ENCODE data around the gene EXOC4.

The EXOC4 gene

DNA sequence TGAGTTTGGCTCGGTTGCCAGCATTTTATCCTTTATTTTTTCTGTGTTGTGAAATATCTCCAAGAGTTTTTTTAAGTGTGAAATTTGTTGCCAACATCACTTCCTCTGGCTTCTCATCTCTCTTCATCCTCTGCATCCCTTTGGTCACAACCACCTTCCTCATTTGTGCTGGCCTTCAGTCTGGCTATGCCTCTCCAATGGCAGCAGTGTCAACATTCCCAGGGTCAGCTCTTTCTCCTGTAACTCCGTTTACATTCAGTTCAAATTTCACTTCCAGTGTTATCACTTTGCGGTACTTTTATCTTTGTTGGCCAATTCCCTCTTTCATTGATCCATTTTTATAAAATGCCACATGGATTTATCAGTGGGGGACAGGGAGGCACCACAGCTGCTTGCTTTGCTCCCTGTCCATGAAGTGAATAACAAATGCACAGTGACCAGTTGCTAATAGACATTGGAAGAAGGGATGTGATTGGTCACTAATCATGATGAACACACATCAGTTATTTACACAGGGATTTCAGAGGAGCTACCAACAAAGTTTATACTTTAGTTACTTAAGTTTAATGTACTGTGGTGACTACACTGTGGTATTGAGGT lies 562.8 kb downstream of the EXOC4 start:
- no peak for DNase-seq

DNA sequence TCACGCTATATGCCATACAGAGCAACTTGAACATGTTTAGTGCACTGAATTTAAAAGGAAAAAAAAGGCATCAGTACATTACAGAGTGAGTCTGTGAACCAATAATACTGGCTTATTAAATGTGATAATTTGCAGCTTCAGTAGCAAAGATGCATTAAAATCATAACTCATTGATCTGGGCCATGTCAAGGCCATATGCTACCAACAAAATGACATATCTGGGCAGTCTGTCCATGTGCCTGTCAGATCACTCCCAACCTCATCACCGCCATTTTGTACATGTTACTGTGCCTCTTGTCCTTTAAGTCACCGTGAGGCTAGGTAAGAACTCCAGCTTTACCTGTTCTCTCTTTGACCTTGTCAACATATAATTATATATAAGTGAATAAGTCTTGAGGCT lies 566.8 kb downstream of the EXOC4 start:
- DNase-seq, result no peak

DNA sequence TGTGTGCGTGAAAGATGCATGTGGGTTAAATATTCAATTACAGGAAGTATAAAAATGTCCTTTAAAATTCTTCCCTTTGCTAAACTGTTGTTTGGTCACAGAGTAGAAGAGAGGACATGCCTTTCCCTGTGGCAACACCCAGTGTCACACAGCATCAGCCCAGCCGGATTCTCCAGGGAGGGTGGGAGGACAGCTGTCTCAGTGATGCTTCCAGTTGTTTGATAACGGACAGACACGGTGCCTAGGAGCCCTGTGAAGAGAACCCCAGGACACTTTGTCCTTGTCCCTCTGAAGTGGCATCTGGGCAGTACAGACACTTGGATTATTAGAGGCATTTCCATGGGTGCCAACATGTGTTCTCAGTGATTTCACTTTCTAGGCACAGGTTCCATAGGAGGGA lies 567.7 kb downstream of the EXOC4 start:
- DNase-seq, result no peak

DNA sequence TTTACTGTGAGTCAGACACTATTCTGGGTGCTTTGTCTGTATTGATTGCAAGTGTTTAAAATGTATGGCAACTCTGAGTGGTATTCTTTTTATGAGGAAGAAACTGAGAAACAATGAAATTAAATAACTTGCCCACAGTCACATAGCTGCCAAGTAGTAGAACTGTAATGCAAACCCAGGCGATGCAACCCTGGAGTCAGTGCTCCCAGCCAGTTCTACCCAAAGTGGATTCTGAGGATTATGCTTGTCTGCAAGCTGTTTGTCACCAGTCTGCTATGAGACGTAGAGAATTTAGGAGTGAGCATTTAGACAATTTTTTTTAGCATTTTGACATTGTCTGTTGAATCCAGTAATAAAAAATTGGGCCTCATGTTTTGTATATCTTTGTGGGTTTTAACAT lies 568.3 kb downstream of the EXOC4 start:
- DNase-seq, result no peak

DNA sequence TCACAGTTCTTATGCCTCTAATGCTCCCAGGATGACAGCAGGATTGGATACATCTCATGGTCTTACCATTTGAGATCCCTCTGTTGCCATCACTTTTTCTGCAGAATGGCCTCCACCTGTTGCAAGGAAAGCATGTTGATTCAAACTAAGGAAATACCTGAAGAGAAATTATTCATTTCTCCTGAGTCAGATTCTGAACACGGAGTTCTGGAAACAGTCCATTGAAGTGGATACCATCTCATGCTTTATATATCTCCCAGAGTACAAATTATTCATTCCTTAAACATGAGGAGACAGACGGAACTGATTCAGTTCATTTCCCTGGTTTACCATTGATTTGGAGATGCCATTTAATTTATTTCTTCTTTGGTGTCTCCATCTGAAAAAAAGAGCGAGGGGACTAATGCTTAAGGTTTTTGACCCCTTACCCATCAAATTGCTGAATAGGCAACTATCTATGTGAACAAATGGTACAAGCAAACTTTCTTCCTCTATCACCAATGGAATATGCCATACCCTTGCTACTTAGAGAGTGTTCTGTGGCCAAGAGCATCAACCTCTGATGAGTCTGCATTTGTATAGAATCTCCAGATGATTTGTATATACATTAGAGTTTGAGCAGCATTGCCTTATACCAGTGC lies 569.2 kb downstream of the EXOC4 start:
- no peak for DNase-seq

DNA sequence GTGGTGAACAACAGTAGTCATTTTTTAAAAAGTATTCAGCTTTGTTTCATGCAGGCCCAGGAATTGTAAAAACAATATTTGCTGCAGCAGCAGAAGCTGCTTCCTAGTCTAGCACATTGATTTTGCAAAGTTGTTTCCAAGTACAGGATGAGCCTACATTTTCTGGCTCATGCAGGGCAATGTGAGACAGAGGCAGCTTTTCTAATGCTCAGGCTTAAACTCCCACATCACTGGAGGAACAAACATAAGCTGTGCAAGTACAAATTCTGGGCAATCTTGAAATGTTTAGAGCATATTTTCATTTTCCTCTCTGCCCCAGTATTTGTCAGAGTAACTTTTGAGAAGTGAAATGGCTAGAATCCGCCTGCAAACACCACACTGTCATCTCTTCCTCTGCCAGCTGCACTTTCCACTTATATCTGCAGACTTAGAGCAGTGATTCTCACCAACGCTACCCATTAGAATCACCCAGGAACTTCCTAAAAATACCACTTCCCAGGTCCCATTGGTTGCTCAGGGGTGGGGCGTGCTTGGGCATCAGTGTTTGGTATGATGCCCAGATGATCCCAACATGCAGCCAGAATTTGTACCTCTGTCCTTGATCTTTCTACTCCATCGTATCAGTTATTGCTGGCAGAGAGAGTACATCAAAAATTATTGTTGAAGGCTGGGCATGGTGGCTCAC lies 570.1 kb downstream of the EXOC4 start:
- DNase-seq, result no peak

DNA sequence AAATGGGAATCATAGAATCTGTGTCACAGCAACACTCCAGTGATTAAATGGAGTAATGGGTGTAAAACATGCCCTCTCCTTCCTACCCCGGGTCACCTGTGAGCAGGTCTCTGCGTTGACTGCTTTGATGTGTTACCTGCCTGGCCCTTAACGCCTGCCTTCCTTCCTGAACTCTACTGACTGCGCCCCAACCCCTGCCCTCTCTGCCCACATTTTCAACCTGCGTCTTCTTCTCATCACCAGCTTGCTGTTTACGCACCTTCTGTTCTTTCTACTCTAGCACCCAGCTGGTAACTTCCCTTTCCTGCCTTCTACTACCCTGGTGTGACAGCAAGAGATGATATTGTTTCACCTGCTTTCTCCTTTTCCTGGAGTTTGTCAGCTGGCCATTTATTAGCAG lies 571.3 kb downstream of the EXOC4 start:
- no peak for DNase-seq

DNA sequence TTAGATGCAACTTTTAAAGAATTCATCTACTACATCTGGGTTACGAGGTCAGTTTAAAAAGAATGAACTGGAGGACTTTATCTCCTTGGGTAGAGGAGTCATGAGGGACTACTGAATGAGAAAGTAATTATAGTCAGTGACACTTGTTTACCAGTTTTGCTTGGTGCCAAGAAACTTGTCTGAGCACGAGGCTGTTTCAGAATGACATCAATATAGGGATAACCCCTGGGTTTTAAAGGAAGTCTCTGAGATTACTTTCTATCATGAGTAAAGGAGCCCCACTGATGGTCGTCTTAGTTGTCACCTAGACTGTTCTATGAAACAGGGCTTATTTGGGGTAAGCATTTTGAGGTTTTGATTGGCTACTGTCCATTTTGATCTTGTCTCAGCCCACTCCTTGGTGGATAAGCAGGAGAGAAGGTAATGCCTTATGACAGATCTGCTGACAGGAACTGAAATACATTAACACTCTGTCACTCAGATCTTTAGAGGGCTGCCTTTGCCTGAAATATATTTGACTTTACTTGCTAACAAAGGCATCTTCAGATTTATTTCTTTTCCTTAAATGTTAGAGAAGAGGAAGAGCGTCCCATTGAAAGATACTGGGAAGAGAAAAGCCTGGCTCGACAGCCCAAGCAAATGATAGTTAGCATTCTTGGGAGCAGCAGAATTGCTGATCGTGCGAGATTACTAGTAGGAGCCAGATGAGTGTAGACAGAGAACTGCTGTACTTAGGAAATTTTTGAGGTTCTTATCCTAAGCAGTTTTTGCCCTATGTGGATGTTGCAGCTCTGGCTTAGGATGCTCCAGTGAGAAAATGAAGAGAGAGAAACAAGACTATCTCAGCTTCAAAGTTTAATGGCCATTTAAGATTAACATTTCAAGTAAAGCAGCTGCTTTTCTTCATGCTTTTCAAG lies 575.1 kb downstream of the EXOC4 start:
- peak; percentile 19 for DNase-seq

DNA sequence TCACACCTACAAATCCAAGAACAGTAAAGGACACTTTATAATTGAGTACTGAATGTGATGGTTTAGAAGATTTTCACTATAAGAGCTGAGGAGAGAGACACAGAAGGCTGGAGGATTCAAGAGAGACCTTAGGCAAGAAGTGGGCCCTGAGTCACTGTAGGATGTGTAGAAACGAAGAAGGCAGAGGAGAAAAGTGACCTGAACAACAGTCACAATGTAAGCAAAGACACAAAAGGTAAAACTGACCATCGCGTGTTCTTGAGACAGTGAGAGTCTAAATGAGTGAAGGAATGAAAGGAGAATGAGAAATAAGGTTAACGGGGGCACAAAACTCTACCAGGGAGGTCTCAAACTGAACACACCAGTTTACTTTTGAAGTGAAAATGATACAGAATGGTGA lies 576.0 kb downstream of the EXOC4 start:
- DNase-seq, result no peak

DNA sequence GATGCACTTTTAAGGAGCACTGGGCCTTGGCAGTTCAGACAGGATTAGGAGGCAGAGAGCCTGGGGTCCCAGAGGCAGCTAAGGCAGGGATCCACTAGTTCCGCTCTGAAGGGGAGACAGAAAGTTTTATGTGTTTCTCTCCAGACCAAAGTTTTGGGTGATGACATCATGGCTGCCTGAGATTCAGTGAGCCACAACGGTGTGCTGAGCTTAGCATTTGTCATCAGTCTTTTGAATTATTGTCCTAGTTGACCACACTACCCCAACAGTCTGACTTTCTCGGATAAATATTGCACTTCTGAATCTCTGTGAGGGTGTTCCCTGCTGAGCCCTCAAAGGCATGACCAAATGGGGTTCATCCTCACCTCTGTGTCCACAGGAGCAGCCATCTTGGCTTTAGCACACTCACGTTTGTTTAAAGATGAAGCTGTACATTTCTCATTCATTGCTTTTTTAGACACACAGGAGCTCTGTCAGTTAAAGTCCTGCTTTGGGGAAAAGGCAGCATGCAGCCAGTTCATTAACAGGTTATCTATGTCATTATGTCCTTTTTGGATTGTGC lies 576.5 kb downstream of the EXOC4 start:
- no peak for DNase-seq

DNA sequence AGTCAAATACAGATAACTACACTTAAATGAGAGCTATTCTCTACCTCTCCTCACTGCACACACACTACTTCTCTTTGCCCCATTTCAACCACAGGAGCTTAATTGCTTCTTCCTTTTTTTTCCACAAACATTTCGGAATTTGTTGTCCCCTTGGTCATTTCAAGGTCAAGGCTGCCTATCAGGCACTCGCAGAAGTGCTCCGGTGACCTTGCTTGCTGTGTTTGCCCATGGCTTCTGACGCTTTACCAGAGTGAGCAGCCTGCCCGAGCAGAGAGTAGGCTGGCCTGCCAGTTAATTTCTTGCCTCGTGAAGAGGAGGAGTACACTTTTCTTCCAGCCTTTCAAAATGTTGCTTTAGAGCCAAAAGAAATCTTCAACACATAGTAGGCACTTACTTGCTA lies 577.2 kb downstream of the EXOC4 start:
- DNase-seq, result no peak

DNA sequence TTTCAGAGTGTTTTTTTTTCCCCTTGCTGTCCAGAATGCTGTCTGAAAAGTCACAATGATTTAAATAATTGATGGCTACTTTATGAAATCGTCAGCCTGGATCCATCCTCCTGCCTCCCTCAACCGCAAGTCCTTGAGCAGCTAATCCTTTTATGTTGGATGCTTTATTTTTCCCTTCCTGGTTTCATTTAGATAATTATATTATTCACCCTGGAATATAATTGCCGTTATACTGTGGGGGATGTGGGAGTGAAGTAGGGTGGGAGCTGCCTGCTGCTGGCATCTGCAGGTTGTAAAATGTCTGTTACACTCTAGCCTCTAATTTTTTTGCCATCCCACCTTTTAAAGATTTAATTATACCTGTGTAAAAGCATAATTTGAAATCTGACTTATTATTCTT lies 583.8 kb downstream of the EXOC4 start:
- DNase-seq, result peak; percentile 95

DNA sequence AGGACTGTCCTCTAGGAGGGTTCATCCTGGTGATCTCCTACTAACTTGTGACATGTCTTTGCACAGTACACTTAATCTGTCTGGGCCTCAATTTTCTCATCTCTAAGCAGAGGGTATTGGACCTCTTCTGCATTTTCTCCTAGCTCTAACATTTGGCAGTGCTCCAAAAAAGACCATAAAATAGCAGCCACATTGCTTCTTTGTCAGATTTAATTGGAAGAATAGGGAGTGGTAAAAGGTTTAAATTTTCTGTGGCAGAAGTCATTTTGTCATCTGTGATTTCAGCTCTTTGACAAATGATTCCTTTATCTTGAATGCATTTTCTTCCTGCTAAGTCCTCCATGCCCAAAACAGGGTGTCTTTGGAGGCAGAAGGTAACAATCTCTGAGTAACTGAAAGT lies 584.3 kb downstream of the EXOC4 start:
- DNase-seq, result peak; percentile 87

DNA sequence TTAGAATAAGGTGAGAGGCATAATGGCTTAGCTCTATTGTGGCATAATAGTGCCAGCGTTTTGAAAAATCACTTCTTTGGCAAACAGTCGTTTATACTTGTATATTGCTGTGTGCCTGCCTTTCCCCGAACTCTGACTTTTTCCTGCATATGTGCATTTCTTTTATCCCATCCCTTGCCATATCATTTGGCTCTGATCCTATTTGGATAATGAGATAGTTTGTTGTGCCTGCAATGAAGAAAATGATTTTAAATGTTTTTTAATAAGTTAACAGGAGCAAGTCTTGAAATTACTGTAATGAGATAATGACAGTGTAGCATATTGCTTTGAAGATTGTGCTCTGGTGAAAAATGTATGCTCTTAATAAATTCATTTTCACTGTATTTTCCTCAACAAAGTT lies 586.2 kb downstream of the EXOC4 start:
- DNase-seq, result no peak

DNA sequence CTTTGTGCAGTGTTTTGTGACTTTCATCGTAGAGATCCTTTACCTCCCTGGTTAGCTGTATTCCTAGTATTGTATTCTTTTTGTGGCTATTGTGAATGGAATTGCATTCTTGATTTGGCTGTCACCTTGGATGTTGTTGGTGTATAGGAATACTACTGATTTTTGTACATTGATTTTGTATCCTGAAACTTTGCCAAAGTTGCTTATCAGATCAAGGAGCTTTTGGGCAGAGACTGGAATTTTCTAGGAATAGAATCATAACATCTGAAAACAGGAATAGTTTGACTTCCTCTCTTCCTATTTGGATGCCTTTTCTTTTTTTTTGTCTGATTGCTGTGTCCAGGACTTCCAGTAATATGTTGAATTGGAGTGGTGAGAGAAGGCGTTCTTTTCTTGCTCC lies 590.5 kb downstream of the EXOC4 start:
- no peak for DNase-seq

DNA sequence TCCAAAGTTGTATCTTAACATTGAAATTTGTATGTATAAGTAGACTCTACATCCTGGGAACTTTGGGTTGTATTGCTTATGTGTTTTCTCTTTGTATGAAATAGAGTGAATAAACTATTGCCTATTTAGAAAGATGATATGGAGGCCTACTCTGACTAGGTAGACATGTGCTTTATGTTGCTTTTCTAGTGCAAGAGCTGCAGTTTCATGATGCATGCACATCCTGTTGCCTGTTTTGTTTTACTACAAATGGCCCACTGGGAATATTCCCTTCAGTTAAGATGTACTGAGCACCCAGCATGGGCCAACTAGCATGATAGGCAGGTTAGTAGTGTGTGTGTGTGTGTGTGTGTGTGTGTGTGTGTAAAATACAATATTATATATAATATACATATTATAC lies 592.1 kb downstream of the EXOC4 start:
- DNase-seq, result no peak

DNA sequence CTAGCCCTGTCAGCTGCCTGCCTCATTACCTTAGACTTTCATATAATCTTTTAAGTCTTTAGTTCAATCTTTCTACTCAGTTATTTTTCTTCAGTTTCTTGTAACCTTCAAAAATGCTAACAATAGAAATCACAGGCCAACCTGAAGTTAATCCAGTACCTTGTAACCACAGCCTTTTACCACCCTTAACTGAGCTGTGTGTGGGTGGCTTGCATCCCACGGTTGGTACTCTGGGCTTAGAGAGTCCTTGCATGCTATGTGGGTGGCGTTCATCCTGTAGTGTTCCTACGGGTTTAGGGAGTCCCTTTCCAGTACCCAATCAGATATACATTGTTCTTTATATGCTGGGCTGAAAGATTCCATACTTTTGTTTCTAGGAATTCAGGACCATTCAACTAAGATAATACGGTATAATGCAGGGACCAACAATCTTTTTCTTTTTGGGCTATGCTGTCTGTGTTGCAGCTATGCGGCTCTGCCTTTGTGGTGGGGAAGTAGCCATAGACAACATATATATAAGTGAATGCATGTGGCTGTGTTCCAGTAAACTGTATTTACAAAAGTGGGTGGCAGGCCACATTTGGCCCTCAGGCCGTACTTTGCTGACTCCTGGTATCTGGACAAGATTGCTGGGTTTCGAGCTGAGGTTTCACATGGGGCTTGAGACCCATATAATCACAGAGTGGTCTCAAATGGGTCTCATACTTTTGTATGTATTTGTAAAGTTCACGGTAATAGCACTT lies 593.5 kb downstream of the EXOC4 start:
- no peak for DNase-seq

DNA sequence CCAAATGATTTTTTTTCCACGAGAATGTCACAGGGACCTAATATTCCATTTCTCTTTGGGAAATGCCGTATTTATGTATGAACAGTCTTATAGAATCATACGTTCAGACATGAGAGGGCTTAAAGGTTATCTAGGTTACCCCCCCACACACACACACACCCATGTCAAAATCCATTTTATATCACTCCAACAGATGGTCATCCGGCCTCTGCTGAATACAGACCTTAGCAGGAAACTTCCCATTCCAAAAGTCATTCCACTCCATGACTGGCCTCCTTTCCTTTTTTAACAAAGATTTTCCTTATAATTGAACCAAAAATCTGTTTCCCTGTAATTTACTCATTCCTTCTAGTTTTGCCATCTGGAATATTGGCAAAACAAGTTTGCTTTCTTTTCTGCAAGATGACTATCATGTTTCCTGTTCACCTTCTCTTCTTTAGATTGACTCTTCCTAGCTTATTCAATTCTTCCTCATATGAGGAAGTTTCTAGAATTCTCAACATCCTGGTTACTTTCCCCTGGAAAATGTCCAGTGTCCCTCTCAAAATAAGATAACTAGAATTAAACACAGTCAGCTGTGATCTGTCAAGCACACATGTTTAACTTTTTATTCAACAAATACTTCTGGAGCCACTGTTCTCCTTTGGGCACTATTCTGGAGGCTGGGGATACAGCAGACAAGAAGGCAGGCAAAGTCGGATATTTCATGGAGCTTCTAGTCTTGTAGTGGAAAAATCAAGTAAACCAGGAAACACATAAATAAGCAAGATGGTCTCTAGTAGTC lies 597.8 kb downstream of the EXOC4 start:
- DNase-seq, result no peak

DNA sequence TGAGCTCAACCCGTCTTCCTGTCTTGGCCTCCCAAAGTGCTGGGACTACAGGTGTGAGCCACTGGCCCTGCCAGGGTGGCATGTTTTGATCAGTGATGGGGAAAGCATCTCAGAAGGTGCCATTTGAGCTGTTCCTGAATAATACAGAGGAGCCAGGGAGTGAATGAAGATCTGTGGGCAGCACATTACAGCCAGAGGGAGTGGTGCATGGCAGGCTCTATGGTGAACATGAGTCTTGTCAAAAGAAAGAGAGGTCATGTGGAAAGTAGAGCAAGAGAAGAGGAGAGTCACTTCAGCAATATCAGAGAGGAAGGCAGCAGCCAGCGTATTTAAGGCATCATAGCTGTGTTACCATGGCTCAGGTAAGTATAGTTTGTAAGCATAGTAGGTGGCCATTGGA lies 598.5 kb downstream of the EXOC4 start:
- DNase-seq, result no peak

DNA sequence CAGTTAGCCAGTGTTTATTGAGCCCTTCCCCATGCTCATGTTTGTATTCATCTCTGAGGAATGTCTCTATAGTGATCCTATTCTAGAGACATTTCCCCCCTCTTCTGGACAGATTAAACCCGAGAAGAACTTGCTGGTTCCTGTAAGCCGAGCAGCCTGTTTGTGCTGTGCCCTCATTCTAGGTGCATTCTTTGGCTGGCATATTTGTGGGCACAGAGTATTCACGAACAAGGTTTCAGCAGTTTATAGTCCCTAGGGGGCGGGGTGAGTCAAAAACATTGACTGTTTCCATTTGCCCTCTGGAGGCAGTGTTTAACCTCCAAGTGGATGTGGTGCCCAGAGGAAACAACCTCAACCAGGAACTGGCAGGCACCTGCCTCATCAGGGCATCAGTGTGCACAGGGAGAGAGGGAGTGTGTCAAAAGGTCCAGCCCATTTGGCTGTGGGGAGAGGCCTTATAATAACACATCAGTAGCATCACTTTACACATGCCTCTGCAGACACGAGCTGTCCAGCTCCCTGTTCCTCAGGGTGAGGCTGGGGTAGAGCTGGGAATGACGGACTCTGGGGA lies 600.9 kb downstream of the EXOC4 start:
- peak; percentile 54 for DNase-seq

DNA sequence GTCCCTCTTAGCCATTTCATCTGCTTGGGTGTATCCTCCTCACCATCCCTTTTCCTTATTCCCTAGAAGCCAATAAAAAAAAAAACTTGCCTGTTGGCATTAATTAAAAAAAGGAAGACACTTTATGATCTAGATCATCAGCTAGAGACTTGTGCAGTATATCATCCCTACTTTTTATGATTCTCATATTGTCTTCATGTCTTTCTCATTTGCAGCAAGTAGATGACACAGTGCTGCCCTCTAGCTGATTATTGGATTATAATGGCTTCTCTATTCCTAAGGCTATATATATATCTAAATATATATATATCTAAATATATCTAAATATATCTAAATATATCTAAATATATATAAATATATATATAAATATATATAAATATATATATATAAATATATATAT lies 601.9 kb downstream of the EXOC4 start:
- peak; percentile 58 for DNase-seq
